GM18873 (cell line): Measurements from ENCODE around the gene TNIK.
"Not testable (repeated sequence)": the region's sequence is repeated elsewhere in the genome, so short reads cannot be mapped to it uniquely, and the experiment has no call there.

Experiments used
- ATAC-seq: cut with Tn5 transposase; IDR thresholded peaks from one replicate; pipeline ENCODE4 v1.9.1; 2021; ENCODE audit warnings: mild to moderate bottlenecking, moderate library complexity, moderate number of reproducible peaks; ENCODE audit not compliant: unreplicated experiment, low FRiP score

Gene TNIK

GRCh38 chr3:171447579-171447891, 12.7 kb downstream of the TNIK start:
- not testable (repeated sequence) for ATAC-seq

GRCh38 chr3:171446801-171447578, 13.2 kb downstream of the TNIK start:
- no peak for ATAC-seq

DNA sequence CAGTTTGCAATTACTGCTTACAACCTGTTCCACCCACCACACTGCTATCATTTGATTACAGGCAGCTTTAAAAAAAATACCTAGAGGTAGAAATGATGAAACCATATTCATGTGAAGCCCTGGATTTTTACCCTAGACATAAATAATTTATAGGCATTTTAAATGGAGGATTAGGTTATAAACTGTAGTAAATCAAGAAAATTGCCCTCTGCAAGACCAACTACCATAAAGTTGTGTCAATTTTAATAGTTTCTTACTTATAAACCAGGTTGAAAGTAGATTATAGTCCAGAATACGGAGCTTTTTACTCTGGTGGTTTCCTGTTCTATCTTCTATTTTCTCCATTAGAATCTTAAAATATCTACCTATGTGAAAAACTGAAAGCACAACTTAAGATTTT, 13.9 kb downstream of the TNIK start:
- ATAC-seq = no peak

- no peak for ATAC-seq
These were observed 14.5 kb downstream of the TNIK start for GRCh38 chr3:171445620-171446204.

DNA sequence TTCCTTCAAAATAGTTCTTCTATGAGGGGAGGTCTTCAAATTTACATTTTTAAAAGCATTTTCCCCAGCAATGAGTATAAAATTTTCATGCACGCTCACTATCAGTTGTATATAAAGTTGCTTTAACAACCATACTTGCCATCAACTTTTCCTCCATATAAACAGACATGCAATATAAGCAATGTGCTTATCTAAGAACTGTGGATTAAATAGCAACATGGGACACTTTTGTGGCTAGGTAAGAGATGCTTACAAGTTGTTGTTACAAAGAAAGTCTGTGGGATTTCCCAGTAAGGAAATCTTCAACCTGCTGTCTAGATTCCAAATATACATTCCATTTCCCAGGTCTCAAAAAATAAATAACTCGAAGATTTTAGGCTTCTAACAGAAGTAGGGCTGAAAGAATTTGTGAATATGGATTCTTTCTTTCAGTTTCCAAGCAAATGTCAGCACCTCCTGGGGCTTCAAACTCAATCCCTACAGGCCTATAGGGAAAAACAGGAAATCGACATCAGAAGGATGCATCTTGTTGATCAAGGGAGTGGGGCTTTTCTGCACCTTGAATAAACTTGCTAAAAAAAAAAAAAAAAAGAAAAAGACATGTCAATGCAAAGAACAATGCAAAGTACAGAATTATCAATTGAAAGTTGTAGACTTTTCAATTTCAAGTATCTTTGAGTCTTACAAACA, 16.1 kb downstream of the TNIK start:
- no peak for ATAC-seq

GRCh38 chr3:171443211-171443957, 16.8 kb downstream of the TNIK start:
- no peak for ATAC-seq

DNA sequence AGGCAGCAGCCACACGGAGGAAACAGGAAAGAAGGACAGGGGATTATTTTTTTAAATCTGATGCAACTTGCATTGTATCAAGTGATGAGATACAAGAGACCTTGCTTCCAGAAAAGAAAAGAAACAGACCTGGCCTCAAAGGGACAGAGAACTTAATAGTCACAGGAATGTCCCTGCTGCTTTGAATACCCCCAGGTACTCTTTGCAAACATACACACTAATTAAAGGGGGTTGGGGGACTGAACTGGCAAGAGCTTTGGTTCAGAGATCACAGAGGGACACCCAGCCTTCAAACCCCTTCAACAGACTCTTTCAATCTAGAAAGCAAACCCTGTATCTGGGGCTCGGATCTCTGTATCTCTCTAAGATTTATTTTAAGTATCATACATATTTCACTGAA, 18.0 kb downstream of the TNIK start:
- ATAC-seq = no peak

GRCh38 chr3:171441381-171441780, 18.8 kb downstream of the TNIK start:
- ATAC-seq = no peak

- no peak for ATAC-seq
These were observed 20.2 kb downstream of the TNIK start for GRCh38 chr3:171439996-171440395.

DNA sequence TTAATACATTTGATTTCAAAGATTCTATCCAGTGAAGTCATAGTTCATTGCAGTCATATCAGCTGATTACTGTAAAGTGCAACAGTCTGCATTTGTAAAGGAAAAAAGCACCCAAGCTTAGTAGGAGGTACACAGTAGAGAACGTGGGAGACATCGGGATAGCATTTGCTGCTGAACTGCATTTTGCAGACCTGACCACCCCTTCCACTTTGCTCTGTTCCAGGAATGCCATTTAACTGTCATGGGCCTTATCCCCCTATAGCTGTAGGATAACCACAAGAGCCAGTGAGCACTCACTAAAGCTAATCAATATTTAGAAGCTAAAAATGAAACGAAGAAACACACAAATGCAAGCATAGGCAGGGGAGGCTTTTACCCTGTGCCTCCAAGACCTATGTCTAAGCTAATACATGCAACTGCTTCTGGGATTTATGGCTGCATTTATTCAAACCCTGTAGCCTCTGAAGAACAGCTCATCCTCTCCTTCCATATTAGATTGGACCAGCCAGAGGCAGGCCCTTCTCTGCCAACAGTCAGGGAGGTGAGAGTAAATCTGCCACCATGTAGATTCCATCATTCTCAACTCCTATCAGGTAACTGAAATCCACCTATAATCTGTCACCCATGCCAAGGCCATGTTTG, 23.0 kb downstream of the TNIK start:
- ATAC-seq = no peak

- no peak for ATAC-seq
These were observed 23.8 kb downstream of the TNIK start for GRCh38 chr3:171436380-171436779.

DNA sequence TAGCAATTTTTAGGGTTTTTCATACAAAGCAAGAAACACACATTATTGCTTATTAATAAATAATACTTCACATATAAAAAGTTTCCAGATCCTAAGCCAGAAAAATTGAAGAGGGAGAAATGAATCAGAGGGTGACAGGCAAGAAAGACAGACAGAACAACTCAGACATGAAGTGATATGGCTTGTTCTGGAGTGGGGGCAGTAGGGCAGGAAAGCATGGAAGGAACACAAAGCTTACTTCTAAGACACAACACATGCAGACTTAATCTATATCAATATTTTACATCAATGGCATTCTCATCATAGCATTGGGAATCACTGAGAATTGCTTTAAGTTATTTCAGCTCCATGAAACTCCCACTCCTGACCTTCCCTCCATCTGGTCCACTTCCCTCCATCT, 24.4 kb downstream of the TNIK start:
- no peak for ATAC-seq

GRCh38 chr3:171435143-171435542, 25.1 kb downstream of the TNIK start:
- no peak for ATAC-seq

GRCh38 chr3:171432548-171432947, 27.7 kb downstream of the TNIK start:
- ATAC-seq = no peak

DNA sequence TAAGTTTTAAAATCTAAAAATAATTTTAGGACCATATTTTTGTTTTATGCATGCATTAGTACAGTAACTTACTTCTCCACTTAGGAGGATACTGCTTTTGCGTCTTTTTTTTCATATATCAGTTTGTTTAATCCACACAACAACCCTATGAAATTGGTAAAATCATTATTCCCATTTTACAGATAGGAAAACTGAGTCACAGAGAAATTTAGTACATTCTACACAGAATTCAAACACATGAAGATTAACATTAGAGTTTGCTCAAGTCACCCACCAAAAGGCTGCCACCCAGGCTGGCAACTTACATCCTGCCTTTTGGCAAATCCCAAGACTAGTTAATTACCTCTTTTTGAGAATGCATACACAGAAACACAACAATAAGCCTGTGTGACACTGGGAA, 28.7 kb downstream of the TNIK start:
- no peak for ATAC-seq

DNA sequence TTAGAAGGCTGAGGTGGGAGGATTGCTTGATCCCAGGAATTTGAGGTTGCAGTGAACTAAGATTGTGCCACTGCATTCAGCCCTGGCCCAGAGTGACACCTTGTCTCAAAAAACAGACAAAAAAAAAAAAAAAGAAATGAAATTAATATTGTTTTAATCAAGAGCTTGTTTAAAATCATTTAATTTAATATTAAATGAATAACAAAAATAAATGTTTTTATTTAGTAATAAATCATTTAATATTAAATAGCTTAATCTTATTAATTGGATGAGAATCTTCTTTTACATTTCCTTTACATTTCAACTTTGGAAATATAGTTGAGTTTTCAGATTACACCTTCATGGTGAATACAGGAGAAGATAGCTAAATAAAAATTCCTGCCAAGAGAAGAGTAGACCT, 29.7 kb downstream of the TNIK start:
- ATAC-seq = no peak

GRCh38 chr3:171429635-171430034, 30.6 kb downstream of the TNIK start:
- no peak for ATAC-seq

- no peak for ATAC-seq
These were observed 31.3 kb downstream of the TNIK start for GRCh38 chr3:171428892-171429291.

DNA sequence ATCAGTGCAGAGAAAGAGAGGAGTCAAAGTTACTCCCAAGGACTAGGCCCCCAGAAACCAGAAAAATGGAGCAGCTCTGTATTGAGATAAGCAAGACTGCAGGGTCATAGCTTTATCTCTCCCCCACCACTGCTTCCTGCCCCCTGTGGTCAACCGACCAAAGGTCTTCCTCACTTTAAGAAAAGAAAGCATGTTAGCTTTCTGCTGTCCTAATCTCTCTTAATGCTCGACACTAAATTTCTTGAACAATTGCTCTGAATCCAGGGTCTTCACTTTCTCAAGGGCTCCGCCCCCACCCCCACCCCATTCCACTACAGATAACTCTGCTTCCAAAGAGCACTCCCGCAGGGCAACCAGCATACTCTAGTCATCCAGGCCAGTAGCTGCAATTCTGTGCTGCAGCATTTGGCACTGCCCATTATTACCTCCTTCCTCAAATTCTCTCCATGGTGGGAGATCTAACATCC, 31.9 kb downstream of the TNIK start:
- no peak for ATAC-seq

GRCh38 chr3:171427771-171428320, 32.4 kb downstream of the TNIK start:
- no peak for ATAC-seq
